ENCODE results near the gene ZBTB17.
A peak's percentile ranks its signal among the peaks of the same experiment; 100 is the strongest.
"Not testable (repeated sequence)": the region's sequence is repeated elsewhere in the genome, so short reads cannot be mapped to it uniquely, and the experiment has no call there.

Gene ZBTB17

DNA sequence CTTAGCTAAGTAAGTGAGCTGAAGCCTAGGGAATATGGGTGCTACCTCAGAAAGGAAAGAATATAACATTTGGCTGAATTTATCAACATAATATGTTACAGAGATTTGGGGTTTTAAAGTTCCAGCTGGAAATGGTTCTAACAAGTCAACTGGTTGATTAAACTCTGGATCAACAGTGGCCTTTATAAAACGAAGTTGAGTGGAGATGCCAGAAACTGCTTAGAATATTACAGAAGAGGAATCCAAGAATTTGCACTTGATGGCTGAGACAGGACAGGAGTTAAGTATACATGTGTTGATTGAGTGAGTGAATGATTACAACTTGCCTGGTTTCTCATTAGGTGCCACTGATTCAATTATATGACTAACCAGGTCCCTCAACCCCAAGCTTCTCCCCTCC lies 7.4 kb upstream of the ZBTB17 start:
- TF ChIP-seq, protein P1, sequence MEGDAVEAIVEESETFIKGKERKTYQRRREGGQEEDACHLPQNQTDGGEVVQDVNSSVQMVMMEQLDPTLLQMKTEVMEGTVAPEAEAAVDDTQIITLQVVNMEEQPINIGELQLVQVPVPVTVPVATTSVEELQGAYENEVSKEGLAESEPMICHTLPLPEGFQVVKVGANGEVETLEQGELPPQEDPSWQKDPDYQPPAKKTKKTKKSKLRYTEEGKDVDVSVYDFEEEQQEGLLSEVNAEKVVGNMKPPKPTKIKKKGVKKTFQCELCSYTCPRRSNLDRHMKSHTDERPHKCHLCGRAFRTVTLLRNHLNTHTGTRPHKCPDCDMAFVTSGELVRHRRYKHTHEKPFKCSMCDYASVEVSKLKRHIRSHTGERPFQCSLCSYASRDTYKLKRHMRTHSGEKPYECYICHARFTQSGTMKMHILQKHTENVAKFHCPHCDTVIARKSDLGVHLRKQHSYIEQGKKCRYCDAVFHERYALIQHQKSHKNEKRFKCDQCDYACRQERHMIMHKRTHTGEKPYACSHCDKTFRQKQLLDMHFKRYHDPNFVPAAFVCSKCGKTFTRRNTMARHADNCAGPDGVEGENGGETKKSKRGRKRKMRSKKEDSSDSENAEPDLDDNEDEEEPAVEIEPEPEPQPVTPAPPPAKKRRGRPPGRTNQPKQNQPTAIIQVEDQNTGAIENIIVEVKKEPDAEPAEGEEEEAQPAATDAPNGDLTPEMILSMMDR (IDR thresholded peaks at IDR 0.05), result no peak
- TF ChIP-seq ZFX (IDR thresholded peaks at IDR 0.05; ENCODE audit: borderline replicate concordance), result no peak

DNA sequence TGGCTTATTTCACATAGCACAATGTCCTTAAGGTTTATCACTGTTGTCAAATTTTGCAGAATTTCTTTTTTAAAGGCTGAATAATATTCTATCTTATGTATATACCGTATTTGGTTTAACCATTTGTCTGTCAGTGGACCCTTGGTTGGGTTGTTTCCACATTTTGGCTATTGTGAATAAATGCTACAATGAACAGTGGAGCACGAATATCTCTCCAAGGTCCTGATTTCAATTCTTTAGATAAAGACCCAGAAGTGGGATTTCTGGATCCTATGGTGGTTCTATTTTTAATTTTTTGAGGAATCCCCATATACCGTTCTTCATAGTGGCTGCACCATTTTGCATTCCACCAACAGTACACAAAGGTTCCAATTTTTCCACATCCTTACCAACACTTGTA lies 5.8 kb upstream of the ZBTB17 start:
- TF ChIP-seq ZFX (IDR thresholded peaks at IDR 0.05; ENCODE audit: borderline replicate concordance), result no peak
- TF ChIP-seq, protein P1 (IDR thresholded peaks at IDR 0.05), result no peak
- no peak overlapping the region for H3K27ac ChIP-seq

More for the DNA sequence above, 7.4 kb upstream of the ZBTB17 start:
- H3K27ac ChIP-seq, result no peak overlapping the region

GRCh38 chr1:15977947-15978346 lies 2.0 kb upstream of the ZBTB17 start:
- not testable (repeated sequence) for H3K27ac ChIP-seq

DNA sequence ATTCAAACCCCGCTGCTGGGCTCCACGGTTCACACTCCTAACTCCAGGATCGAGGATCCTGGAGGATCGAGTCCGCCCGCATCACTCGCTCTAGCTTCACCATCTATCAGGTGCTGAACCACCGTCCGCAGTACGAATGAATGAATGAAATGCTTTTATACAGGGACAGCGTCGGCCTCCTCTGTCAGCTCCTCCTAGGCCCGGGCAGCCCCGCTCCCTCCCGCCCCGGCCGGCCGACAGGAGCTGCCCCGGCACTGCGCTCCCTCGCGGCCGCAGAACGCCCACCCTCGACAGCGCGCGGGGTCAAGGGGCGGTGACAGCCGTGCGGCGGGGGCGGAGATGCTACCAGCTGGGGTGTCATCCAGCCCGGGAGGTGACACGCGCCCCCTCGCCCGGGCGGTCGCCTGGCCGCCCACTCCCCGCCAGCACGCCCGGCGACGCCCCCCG lies 520 bp downstream of the ZBTB17 start:
- H3K27ac ChIP-seq, result peak overlapping the region; percentile 58
- TF ChIP-seq, protein P1 (IDR thresholded peaks at IDR 0.05), result peak; percentile 35
- no peak for TF ChIP-seq ZFX (IDR thresholded peaks at IDR 0.05; ENCODE audit: borderline replicate concordance)

GRCh38 chr1:15974855-15975254 lies 1.0 kb downstream of the ZBTB17 start:
- H3K27ac ChIP-seq, result peak overlapping the region; percentile 58
- TF ChIP-seq ZFX (IDR thresholded peaks at IDR 0.05; ENCODE audit: borderline replicate concordance), result no peak
- TF ChIP-seq, protein P1 (IDR thresholded peaks at IDR 0.05), result no peak

- TF ChIP-seq, protein P1 (IDR thresholded peaks at IDR 0.05), result no peak
- TF ChIP-seq ZFX (IDR thresholded peaks at IDR 0.05; ENCODE audit: borderline replicate concordance), result no peak
- no peak overlapping the region for H3K27ac ChIP-seq
These were observed 2.1 kb downstream of the ZBTB17 start for GRCh38 chr1:15973772-15974171.

- TF ChIP-seq ZFX (IDR thresholded peaks at IDR 0.05; ENCODE audit: borderline replicate concordance), result no peak
- TF ChIP-seq, protein P1 (IDR thresholded peaks at IDR 0.05), result no peak
- no peak overlapping the region for H3K27ac ChIP-seq
These were observed 3.5 kb downstream of the ZBTB17 start for GRCh38 chr1:15972409-15972808.

DNA sequence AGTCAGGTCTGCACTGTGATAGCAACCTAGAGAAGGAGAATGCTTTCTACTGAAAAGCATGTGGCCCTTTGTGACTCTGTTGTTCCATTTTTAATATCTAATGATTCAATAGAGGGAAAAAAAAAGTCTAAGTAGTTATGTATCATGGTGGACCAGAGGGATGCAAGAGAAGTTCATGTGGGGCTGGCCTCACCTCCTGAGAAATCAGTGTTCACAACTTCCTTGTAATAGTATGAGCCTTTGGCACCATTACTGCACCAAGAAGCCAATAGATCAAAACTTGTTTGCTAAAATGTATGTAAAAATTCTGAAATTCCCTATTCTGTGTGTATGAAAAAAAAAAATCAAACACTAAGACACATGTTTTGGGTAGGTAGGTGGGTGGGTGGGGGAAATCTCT lies 5.0 kb downstream of the ZBTB17 start:
- no peak for TF ChIP-seq ZFX (IDR thresholded peaks at IDR 0.05; ENCODE audit: borderline replicate concordance)
- TF ChIP-seq, protein P1 (IDR thresholded peaks at IDR 0.05), result no peak
- no peak overlapping the region for H3K27ac ChIP-seq
